Ascending aorta (tissue), 2 donors: ENCODE data around the gene EFNA4. TPM values are rescaled to one million over a fixed set of nuclear protein-coding genes. Genes with fewer than 3 reads are reported as not detected.
"Not testable (repeated sequence)": the region's sequence is repeated elsewhere in the genome, so short reads cannot be mapped to it uniquely, and the experiment has no call there.

Experiments
- DNase-seq, 2 donors: peaks; one replicate each; pipeline ENCODE4 v3.0.0-alpha.2; 2019; ENCODE audit warnings: low spot score in 2 of 2
- H3K27ac ChIP-seq, 2 donors: fragments of 200-600 bp; sonication (generic); one replicate each; pipeline ENCODE4 v1.5.1; 2016 to 2017; ENCODE audit warnings: mild to moderate bottlenecking in 1 of 2
- H3K27me3 ChIP-seq: fragments of 200-600 bp; sonication (generic); one replicate; pipeline ENCODE4 v1.5.1; 2017
- H3K36me3 ChIP-seq, 2 donors: fragments of 200-600 bp; sonication (generic); one replicate each; pipeline ENCODE4 v1.5.1; 2016
- H3K4me1 ChIP-seq, 2 donors: fragments of 200-600 bp; sonication (generic); one replicate each; pipeline ENCODE4 v1.5.1; 2016 to 2017; ENCODE audit warnings: mild to moderate bottlenecking in 1 of 2
- H3K4me3 ChIP-seq, 2 donors: fragments of 200-600 bp; sonication (generic); one replicate each; pipeline ENCODE4 v1.5.1; 2016 to 2017; ENCODE audit warnings: mild to moderate bottlenecking in 1 of 2
- H3K9me3 ChIP-seq, 2 donors: fragments of 200-600 bp; sonication (generic); one replicate each; pipeline ENCODE4 v1.5.1; 2016
- CTCF ChIP-seq, 3 experiments: fragments of 200-600 bp in 2 of 3; fragments of 450-650 bp in 1 of 3; sonication (generic) in 2 of 3; IDR thresholded peaks; one replicate each; pipeline ENCODE4 v1.5.1; 2016 to 2019; ENCODE audit warnings: antibody characterized with exemption in 3 of 3, mild to moderate bottlenecking in 1 of 3, moderate library complexity in 1 of 3
- intact Hi-C: fragments of 100-400 bp; cut with DNase I; formaldehyde crosslinking; loops from one replicate; pipeline ENCODE4 v1.15.1; 2023
- total RNA-seq: library from RNA; depleted of rRNA; stranded (reverse); fragments of >200 nt; gene quantifications from one replicate; pipeline ENCODE4 v1.1.0, GENCODE V29; 2016

EFNA4 gene
- total RNA-seq, 1 donor from 2014 or later = 11.2 TPM

GRCh38 chr1:155116113-155116764 is 52.7 kb downstream of the EFNA4 start:
- H3K27me3 ChIP-seq = no peaks in the 10 kb centered on the region
- intact Hi-C loops = no loop called here
- no peak overlapping the region for H3K27ac ChIP-seq
- H3K36me3 ChIP-seq = no peaks in the 10 kb centered on the region
- no peak for TF ChIP-seq CTCF (IDR thresholded peaks at IDR 0.05)
- DNase-seq = no peak
- no peaks in the 10 kb centered on the region for H3K9me3 ChIP-seq
- no peaks in the 10 kb centered on the region for H3K4me1 ChIP-seq
- H3K4me3 ChIP-seq = no peak overlapping the region

GRCh38 chr1:155117610-155118009 is 54.1 kb downstream of the EFNA4 start:
- intact Hi-C loops = no loop called here
- H3K36me3 ChIP-seq = no peaks in the 10 kb centered on the region
- TF ChIP-seq CTCF (IDR thresholded peaks at IDR 0.05) = no peak

GRCh38 chr1:155118090-155118489 is 54.5 kb downstream of the EFNA4 start:
- H3K4me3 ChIP-seq, H3K27ac ChIP-seq, H3K9me3 ChIP-seq, DNase-seq, H3K4me1 ChIP-seq, H3K36me3 ChIP-seq, H3K27me3 ChIP-seq, intact Hi-C loops: not testable (repeated sequence)

More at GRCh38 chr1:155117610-155118009, 54.1 kb downstream of the EFNA4 start:
- no peaks in the 10 kb centered on the region for H3K9me3 ChIP-seq
- DNase-seq = no peak
- no peak overlapping the region for H3K27ac ChIP-seq
- no peaks in the 10 kb centered on the region for H3K4me1 ChIP-seq
- H3K27me3 ChIP-seq = no peaks in the 10 kb centered on the region
- H3K4me3 ChIP-seq = no peak overlapping the region

Other genes with a start within 250 kb of the EFNA4 start
- gene KCNN3, start 193.5 kb upstream of the EFNA4 start, total RNA-seq = 24.6 TPM
- gene PMVK, start 127.0 kb upstream of the EFNA4 start, total RNA-seq = 9.6 TPM
- 70.0 TPM for gene PBXIP1, start 107.6 kb upstream of the EFNA4 start, total RNA-seq
- gene PYGO2, start 102.0 kb upstream of the EFNA4 start, total RNA-seq = 48.7 TPM
- 211 TPM for gene SHC1, start 93.0 kb upstream of the EFNA4 start, total RNA-seq
- 40.4 TPM for gene CKS1B, start 89.1 kb upstream of the EFNA4 start, total RNA-seq
- gene FLAD1, start 80.4 kb upstream of the EFNA4 start, total RNA-seq = 31.2 TPM
- gene LENEP, start 70.2 kb upstream of the EFNA4 start, total RNA-seq = not detected
- 83.1 TPM for gene ZBTB7B, start 60.9 kb upstream of the EFNA4 start, total RNA-seq
- gene DCST2, start 30.0 kb upstream of the EFNA4 start, total RNA-seq = 0.64 TPM
- not detected for gene DCST1, start 29.9 kb upstream of the EFNA4 start, total RNA-seq
- gene ADAM15, start 12.4 kb upstream of the EFNA4 start, total RNA-seq = 610 TPM
- 1.5 TPM for gene EFNA3, start 15.1 kb downstream of the EFNA4 start, total RNA-seq
- 66.7 TPM for gene EFNA1, start 64.1 kb downstream of the EFNA4 start, total RNA-seq
- 9.4 TPM for gene SLC50A1, start 72.1 kb downstream of the EFNA4 start, total RNA-seq
- 78.2 TPM for gene DPM3, start 76.8 kb downstream of the EFNA4 start, total RNA-seq
- 146 TPM for gene KRTCAP2, start 109.6 kb downstream of the EFNA4 start, total RNA-seq
- gene TRIM46, start 110.1 kb downstream of the EFNA4 start, total RNA-seq = not detected
- gene THBS3, start 144.2 kb downstream of the EFNA4 start, total RNA-seq = 40.3 TPM
- 23.9 TPM for gene MTX1, start 145.0 kb downstream of the EFNA4 start, total RNA-seq
- 34.5 TPM for gene ENTREP3, start 191.7 kb downstream of the EFNA4 start, total RNA-seq
- 63.6 TPM for gene SCAMP3, start 198.6 kb downstream of the EFNA4 start, total RNA-seq
- 32.1 TPM for gene CLK2, start 209.8 kb downstream of the EFNA4 start, total RNA-seq
- gene HCN3, start 213.7 kb downstream of the EFNA4 start, total RNA-seq = 2.6 TPM
- gene PKLR, start 237.7 kb downstream of the EFNA4 start, total RNA-seq = not detected
- 51.7 TPM for gene FDPS, start 245.1 kb downstream of the EFNA4 start, total RNA-seq